DOHH2 (cell line): ENCODE measurements around the gene APOOL.

Experiments used
- CTCF ChIP-seq: fragments of 200-600 bp; sonication (generic); IDR thresholded peaks from one replicate; pipeline ENCODE4 v1.5.1; 2014; ENCODE audit warnings: antibody characterized with exemption, mild to moderate bottlenecking, low read depth, low read length; ENCODE audit not compliant: poor library complexity, severe bottlenecking
- EZH2phosphoT487 ChIP-seq: fragments of 200-600 bp; sonication (generic); IDR thresholded peaks from 2 replicates; pipeline ENCODE4 v1.6.1; 2017; ENCODE audit warnings: borderline replicate concordance, mild to moderate bottlenecking, antibody characterized with exemption, low read length, moderate library complexity, mixed read lengths

DNA sequence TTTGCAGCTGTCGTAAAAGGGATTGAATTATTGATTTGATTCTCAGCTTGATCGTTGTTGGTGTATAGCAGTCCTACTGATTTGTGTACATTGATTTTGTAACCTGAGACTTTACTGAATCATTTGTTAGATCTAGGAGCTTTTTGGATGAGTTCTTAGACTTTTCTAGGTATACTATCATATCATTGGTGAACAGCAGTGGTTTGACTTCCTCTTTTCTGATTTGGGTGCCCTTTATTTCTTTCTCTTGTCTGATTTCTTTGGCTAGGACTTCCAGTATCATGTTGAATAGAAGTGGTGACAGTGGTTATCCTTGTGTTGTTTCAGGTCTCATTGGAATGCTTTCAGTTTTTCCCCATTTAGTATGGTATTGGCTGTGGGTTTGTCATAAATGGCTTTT is 8.4 kb downstream of the APOOL start:
- TF ChIP-seq CTCF: no peak
- no peak for TF ChIP-seq EZH2phosphoT487
